Neural progenitor cell (in vitro differentiated cells): Measurements from ENCODE around the gene DQX1. TPM values are rescaled to one million over a fixed set of nuclear protein-coding genes. Genes with fewer than 3 reads are reported as not detected.
A peak's percentile ranks its signal among the peaks of the same experiment; 100 is the strongest.

Source experiments
- DNase-seq: peaks from one replicate; pipeline ENCODE4 v3.0.0-alpha.2; 2016; ENCODE audit warnings: low spot score
- H2AFZ ChIP-seq: fragments of 200-600 bp; sonication (generic); replicated peaks from 2 replicates; pipeline ENCODE4 v1.6.1; 2016; ENCODE audit warnings: antibody characterized with exemption
- H3F3A ChIP-seq: fragments of 200-600 bp; sonication (generic); 2 replicates; pipeline ENCODE4 v1.6.1; 2016; ENCODE audit warnings: antibody characterized with exemption, low read depth
- H3K27ac ChIP-seq: fragments of 200-600 bp; sonication (generic); 2 replicates; pipeline ENCODE4 v1.5.1; 2016; ENCODE audit warnings: mild to moderate bottlenecking
- H3K27me3 ChIP-seq: fragments of 200-600 bp; sonication (generic); 2 replicates; pipeline ENCODE4 v1.6.1; 2016; ENCODE audit warnings: mild to moderate bottlenecking, moderate library complexity
- H3K36me3 ChIP-seq: fragments of 200-600 bp; sonication (generic); 2 replicates; pipeline ENCODE4 v1.5.1; 2016
- H3K4me1 ChIP-seq: fragments of 200-600 bp; sonication (generic); 2 replicates; pipeline ENCODE4 v1.6.1; 2016; ENCODE audit warnings: mixed run types
- H3K4me2 ChIP-seq: fragments of 200-600 bp; sonication (generic); 2 replicates; pipeline ENCODE4 v1.6.1; 2016
- H3K4me3 ChIP-seq: fragments of 200-600 bp; sonication (generic); 2 replicates; pipeline ENCODE4 v1.5.1; 2016
- H3K79me2 ChIP-seq: fragments of 200-600 bp; sonication (generic); 2 replicates; pipeline ENCODE4 v1.6.1; 2016; ENCODE audit warnings: low read depth
- H3K9ac ChIP-seq: fragments of 200-600 bp; sonication (generic); 2 replicates; pipeline ENCODE4 v1.6.1; 2016
- H3K9me3 ChIP-seq: fragments of 200-600 bp; sonication (generic); 2 replicates; pipeline ENCODE4 v1.5.1; 2016; ENCODE audit warnings: low read depth
- H4K20me1 ChIP-seq: fragments of 200-600 bp; sonication (generic); 2 replicates; pipeline ENCODE4 v1.6.1; 2016; ENCODE audit warnings: low read depth
- H3K27ac Mint-ChIP-seq: 3 replicates; pipeline ENCODE4 v1.8.0; 2021; ENCODE audit warnings: mixed read lengths
- H3K27me3 Mint-ChIP-seq: 2 replicates; pipeline ENCODE4 v1.8.0; 2022; ENCODE audit warnings: low read depth, mild to moderate bottlenecking, inconsistent platforms, moderate library complexity, mixed read lengths; ENCODE audit not compliant: insufficient read depth
- H3K36me3 Mint-ChIP-seq: 3 replicates; pipeline ENCODE4 v1.8.0; 2021; ENCODE audit warnings: mixed read lengths
- H3K4me1 Mint-ChIP-seq: 3 replicates; pipeline ENCODE4 v1.8.0; 2021; ENCODE audit warnings: mixed read lengths
- H3K4me3 Mint-ChIP-seq: 3 replicates; pipeline ENCODE4 v1.8.0; 2021; ENCODE audit warnings: mild to moderate bottlenecking, moderate library complexity, mixed read lengths
- H3K9me3 Mint-ChIP-seq: 3 replicates; pipeline ENCODE4 v1.8.0; 2020; ENCODE audit warnings: mixed read lengths
- CTCF ChIP-seq: fragments of 200-600 bp; sonication (generic); IDR thresholded peaks from 2 replicates; pipeline ENCODE4 v1.5.1; 2017; ENCODE audit warnings: antibody characterized with exemption, mild to moderate bottlenecking
- EZH2 ChIP-seq: fragments of 200-600 bp; sonication (generic); IDR thresholded peaks from 2 replicates; pipeline ENCODE4 v1.6.1; 2017; ENCODE audit warnings: antibody characterized with exemption, mild to moderate bottlenecking, moderate library complexity
- EZH2phosphoT487 ChIP-seq: fragments of 200-600 bp; sonication (generic); IDR thresholded peaks from 2 replicates; pipeline ENCODE4 v1.6.1; 2017; ENCODE audit warnings: antibody characterized with exemption
- total RNA-seq: library from RNA; depleted of rRNA; stranded (reverse); fragments of >200 nt; gene quantifications from 2 replicates; pipeline ENCODE4 v1.2.3, GENCODE V29; 2015; ENCODE audit warnings: low replicate concordance

Gene DQX1
- total RNA-seq, 1 donor from 2014 or later, result 0.11 TPM

DNA sequence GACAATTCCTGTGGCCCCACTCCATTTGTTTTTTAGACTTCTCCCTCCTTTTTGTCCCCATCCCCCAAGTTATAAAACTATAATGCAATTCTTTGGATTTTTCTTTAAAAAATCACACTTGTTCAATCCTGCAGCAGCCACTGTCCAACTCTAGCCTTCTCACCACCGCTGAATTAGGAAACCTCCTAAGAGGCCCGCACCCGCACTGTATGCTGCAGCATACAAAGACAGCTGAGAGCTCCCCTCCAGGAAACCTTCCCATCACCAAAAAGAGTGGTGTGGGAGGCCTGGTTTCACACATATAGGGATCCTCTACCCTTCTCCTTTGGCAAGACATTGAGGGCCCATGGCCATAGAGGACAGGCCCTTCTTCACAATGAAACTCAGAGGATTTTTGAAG lies 21.4 kb downstream of the DQX1 start:
- Histone ChIP-seq H3K36me3 (no peaks in the 10 kb centered on the region), H3K27me3 (peaks cover 82% of the 10 kb centered on the region), H3K79me2 (peaks cover 13% of the 10 kb centered on the region), H3K9me3 (no peaks in the 10 kb centered on the region), H3F3A (peaks cover 45% of the 10 kb centered on the region), H3K4me3 (no peak overlapping the region), H3K4me2 (no peak overlapping the region), H4K20me1 (peaks cover 21% of the 10 kb centered on the region), H2AFZ (no peak overlapping the region), H3K4me1 (peaks cover 23% of the 10 kb centered on the region), H3K9ac (no peak overlapping the region), H3K27ac (no peak overlapping the region)
- Mint-ChIP-seq H3K4me3 (peak overlapping the region; percentile 25), H3K27ac (no peak overlapping the region), H3K4me1 (peaks cover 44% of the 10 kb centered on the region), H3K27me3 (peaks cover 72% of the 10 kb centered on the region), H3K36me3 (peaks cover 21% of the 10 kb centered on the region), H3K9me3 (peaks cover 2% of the 10 kb centered on the region)
- DNase-seq, result no peak
- no peak for TF ChIP-seq CTCF
- no peak for TF ChIP-seq EZH2
- no peak for TF ChIP-seq EZH2phosphoT487

DNA sequence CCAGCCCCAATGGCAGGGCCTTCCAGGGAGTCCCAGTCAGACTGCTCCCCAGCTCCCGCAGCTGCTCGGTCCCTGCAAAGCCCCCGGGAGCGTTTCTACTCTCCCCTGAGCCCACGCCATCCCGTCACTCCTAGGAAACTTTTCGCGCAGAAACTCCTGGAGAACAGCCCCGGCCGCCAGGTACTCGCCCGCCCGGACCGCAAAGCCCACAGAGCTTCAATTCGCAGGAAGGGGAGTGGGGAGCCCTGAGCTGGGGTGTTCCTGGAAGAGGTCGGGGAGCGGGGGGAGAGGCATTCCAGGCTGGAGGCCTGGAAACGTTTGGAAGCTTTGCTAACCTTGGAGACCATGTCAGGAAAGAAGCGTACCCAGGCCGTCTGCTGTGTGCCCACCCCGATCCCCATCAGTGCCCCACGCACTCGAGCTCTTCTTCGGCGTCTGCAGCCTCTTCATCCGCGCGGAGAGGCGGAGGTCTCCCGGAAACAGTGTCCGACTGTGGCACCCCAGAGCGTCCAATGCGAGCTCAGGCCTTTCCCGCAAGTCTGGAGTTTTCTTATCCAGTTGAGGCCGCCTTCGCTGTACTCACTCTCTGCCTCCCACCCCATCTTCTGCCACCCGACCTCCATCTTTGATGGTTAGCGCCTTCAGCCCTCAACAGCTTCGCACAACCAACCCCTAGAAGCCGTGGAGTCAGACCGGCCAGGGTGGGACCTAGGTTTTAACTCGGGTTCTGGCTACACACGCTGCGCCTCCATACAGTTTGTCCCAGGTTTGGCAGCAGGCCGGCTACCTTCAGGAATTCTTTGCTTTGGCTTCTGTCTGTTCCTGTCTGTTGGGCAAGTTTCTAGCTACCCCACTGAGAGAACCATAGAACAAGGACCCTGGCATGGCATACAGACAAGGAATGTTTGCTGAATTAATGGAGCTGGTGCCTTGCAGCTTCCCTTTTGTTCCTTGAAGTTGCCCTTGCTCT lies 22.2 kb downstream of the DQX1 start:
- no peaks in the 10 kb centered on the region for H3K9me3 ChIP-seq
- H3K9ac ChIP-seq, result no peak overlapping the region
- H4K20me1 ChIP-seq, result peaks cover 29% of the 10 kb centered on the region
- Mint-ChIP-seq H3K27ac (no peak overlapping the region), H3K4me3 (peak overlapping the region; percentile 80), H3K9me3 (peaks cover 2% of the 10 kb centered on the region), H3K36me3 (peaks cover 21% of the 10 kb centered on the region), H3K4me1 (peaks cover 48% of the 10 kb centered on the region), H3K27me3 (peaks cover 75% of the 10 kb centered on the region)
- no peaks in the 10 kb centered on the region for H3K36me3 ChIP-seq
- peak overlapping the region; percentile 67 for H2AFZ ChIP-seq
- H3K79me2 ChIP-seq, result peaks cover 13% of the 10 kb centered on the region
- DNase-seq, result no peak
- peaks cover 31% of the 10 kb centered on the region for H3K4me1 ChIP-seq
- H3K4me2 ChIP-seq, result peak overlapping the region; percentile 85
- peaks cover 44% of the 10 kb centered on the region for H3F3A ChIP-seq
- no peak overlapping the region for H3K27ac ChIP-seq
- TF ChIP-seq EZH2 (no peak), EZH2phosphoT487 (no peak), CTCF (no peak)
- H3K4me3 ChIP-seq, result peak overlapping the region; percentile 46
- H3K27me3 ChIP-seq, result peaks cover 82% of the 10 kb centered on the region

GRCh38 chr2:74502720-74503505 lies 23.1 kb downstream of the DQX1 start:
- DNase-seq, result peak; percentile 54
- Mint-ChIP-seq H3K9me3 (peaks cover 2% of the 10 kb centered on the region), H3K4me3 (peak overlapping the region; percentile 80), H3K4me1 (peaks cover 47% of the 10 kb centered on the region), H3K36me3 (peaks cover 21% of the 10 kb centered on the region), H3K27ac (no peak overlapping the region), H3K27me3 (peaks cover 78% of the 10 kb centered on the region)
- H3K4me1 ChIP-seq, result peaks cover 40% of the 10 kb centered on the region
- H3K36me3 ChIP-seq, result no peaks in the 10 kb centered on the region
- peak overlapping the region; percentile 85 for H3K4me2 ChIP-seq
- H3K27ac ChIP-seq, result no peak overlapping the region
- peaks cover 44% of the 10 kb centered on the region for H3F3A ChIP-seq
- H2AFZ ChIP-seq, result peak overlapping the region; percentile 67
- H3K27me3 ChIP-seq, result peaks cover 82% of the 10 kb centered on the region
- TF ChIP-seq CTCF (peak; percentile 40), EZH2phosphoT487 (no peak), EZH2 (peak; percentile 98)
- H3K9me3 ChIP-seq, result no peaks in the 10 kb centered on the region
- H4K20me1 ChIP-seq, result peaks cover 35% of the 10 kb centered on the region
- no peak overlapping the region for H3K9ac ChIP-seq
- peaks cover 13% of the 10 kb centered on the region for H3K79me2 ChIP-seq
- H3K4me3 ChIP-seq, result peak overlapping the region; percentile 46
